CD4-positive, CD25-positive, alpha-beta regulatory T cell (primary cell): ENCODE data around the gene FAM234B. TPM values are rescaled to one million over a fixed set of nuclear protein-coding genes. Genes with fewer than 3 reads are reported as not detected.

Experiments
- ATAC-seq, 2 donors: fragments of 150-1000 bp; cut with Tn5 transposase; one replicate each; pipeline ENCODE4 v1.10.0; 2021; ENCODE audit warnings: low read depth in 2 of 2, moderate number of reproducible peaks in 2 of 2, moderate library complexity in 1 of 2
- DNase-seq, 3 donors: peaks; one replicate each; pipeline versions ENCODE4 v3.0.0 to v3.0.0-alpha.2; 2012 to 2022; ENCODE audit warnings: mixed read lengths in 1 of 3
- H3K27ac ChIP-seq: one replicate; pipeline ENCODE4 v1.7.0; 2013; ENCODE audit warnings: mild to moderate bottlenecking, low read length; ENCODE audit not compliant: insufficient read depth, poor library complexity, severe bottlenecking
- H3K27me3 ChIP-seq: one replicate; pipeline ENCODE4 v1.7.0; 2013; ENCODE audit warnings: low read length; ENCODE audit not compliant: control insufficient read depth, insufficient read depth
- H3K36me3 ChIP-seq: one replicate; pipeline ENCODE4 v1.7.0; 2013; ENCODE audit warnings: mild to moderate bottlenecking, low read length, moderate library complexity; ENCODE audit not compliant: control insufficient read depth, insufficient read depth
- H3K4me1 ChIP-seq: 2 replicates; pipeline ENCODE4 v1.7.0; 2013; ENCODE audit warnings: mild to moderate bottlenecking, low read length; ENCODE audit not compliant: insufficient read depth, control insufficient read depth, poor library complexity, severe bottlenecking
- H3K4me3 ChIP-seq: one replicate; pipeline ENCODE4 v1.7.0; 2013; ENCODE audit warnings: low read depth, mild to moderate bottlenecking, low read length, moderate library complexity
- H3K9me3 ChIP-seq, 2 experiments: 1 replicate in 1 of 2; 2 replicates in 1 of 2; pipeline ENCODE4 v1.7.0; 2013; ENCODE audit warnings: low read length in 2 of 2, mild to moderate bottlenecking in 1 of 2, moderate library complexity in 1 of 2; ENCODE audit not compliant: control insufficient read depth in 2 of 2
- H3K27ac Mint-ChIP-seq, 3 donors: one replicate each; pipeline ENCODE4 v1.8.0; 2020 to 2022; ENCODE audit warnings: mild to moderate bottlenecking in 3 of 3, mixed read lengths in 3 of 3, moderate library complexity in 2 of 3
- H3K27me3 Mint-ChIP-seq: one replicate; pipeline ENCODE4 v1.8.0; 2022; ENCODE audit warnings: mild to moderate bottlenecking, mixed read lengths
- H3K36me3 Mint-ChIP-seq: one replicate; pipeline ENCODE4 v1.8.0; 2020; ENCODE audit warnings: mixed read lengths
- H3K4me1 Mint-ChIP-seq, 4 donors: one replicate each; pipeline ENCODE4 v1.8.0; 2020 to 2022; ENCODE audit warnings: mixed read lengths in 4 of 4, mild to moderate bottlenecking in 1 of 4
- H3K4me3 Mint-ChIP-seq, 4 donors: one replicate each; pipeline ENCODE4 v1.8.0; 2020 to 2022; ENCODE audit warnings: mild to moderate bottlenecking in 4 of 4, mixed read lengths in 4 of 4, moderate library complexity in 3 of 4
- H3K9me3 Mint-ChIP-seq, 7 donors: one replicate each; pipeline ENCODE4 v1.8.0; 2020 to 2022; ENCODE audit warnings: mixed read lengths in 7 of 7, mild to moderate bottlenecking in 3 of 7, moderate library complexity in 2 of 7
- polyA plus RNA-seq, 4 donors: library from polyadenylated mRNA; unstranded; fragments of 300-500 nt; fragmentation: Illumina TruSeq; gene quantifications; one replicate each; pipeline ENCODE4 v1.2.3, GENCODE V29; 2021
- total RNA-seq: library from RNA; stranded (reverse); gene quantifications from one replicate; pipeline ENCODE4 v1.2.3, GENCODE V29; 2022

Gene FAM234B
- total and polyA plus RNA-seq, 5 donors from 2014 or later, result 1.3 to 4.5 (median 2.4) TPM

- Histone ChIP-seq H3K27ac (no peak overlapping the region), H3K4me3 (no peak overlapping the region), H3K4me1 (no peaks in the 10 kb centered on the region), H3K36me3 (no peaks in the 10 kb centered on the region), H3K27me3 (no peaks in the 10 kb centered on the region), H3K9me3 (no peaks in the 10 kb centered on the region)
- ATAC-seq (no peak), DNase-seq (no peak)
- H3K9me3 Mint-ChIP-seq, result no peaks in the 10 kb centered on the region
- H3K27ac Mint-ChIP-seq, result no peak overlapping the region
- H3K27me3 Mint-ChIP-seq, result peaks cover 5% of the 10 kb centered on the region
- H3K4me3 Mint-ChIP-seq, result no peak overlapping the region
- peaks cover 16% of the 10 kb centered on the region for H3K36me3 Mint-ChIP-seq
- no peaks in the 10 kb centered on the region for H3K4me1 Mint-ChIP-seq
Observed at GRCh38 chr12:13087766-13088165, 43.6 kb downstream of the FAM234B start.

GRCh38 chr12:13088496-13088895, 44.3 kb downstream of the FAM234B start:
- H3K27me3 Mint-ChIP-seq, result peaks cover 5% of the 10 kb centered on the region

GRCh38 chr12:13090054-13090453, 45.9 kb downstream of the FAM234B start:
- peak overlapping the region in 1 of 3 donors; percentile 56 for H3K27ac Mint-ChIP-seq
- H3K36me3 ChIP-seq, result no peaks in the 10 kb centered on the region
- no peaks in the 10 kb centered on the region for H3K27me3 ChIP-seq
- no peak for DNase-seq
- H3K27ac ChIP-seq, result no peak overlapping the region
- H3K4me3 ChIP-seq, result no peak overlapping the region
- H3K9me3 ChIP-seq, result no peaks in the 10 kb centered on the region
- H3K4me1 ChIP-seq, result no peaks in the 10 kb centered on the region
- peaks cover 9% of the 10 kb centered on the region for H3K36me3 Mint-ChIP-seq
- no peak overlapping the region for H3K4me3 Mint-ChIP-seq
- peaks cover 5% of the 10 kb centered on the region for H3K27me3 Mint-ChIP-seq
- no peaks in the 10 kb centered on the region for H3K9me3 Mint-ChIP-seq
- no peak for ATAC-seq
- H3K4me1 Mint-ChIP-seq, result no peaks in the 10 kb centered on the region

More at GRCh38 chr12:13088496-13088895, 44.3 kb downstream of the FAM234B start:
- Mint-ChIP-seq H3K9me3 (no peaks in the 10 kb centered on the region), H3K36me3 (peaks cover 11% of the 10 kb centered on the region), H3K27ac (no peak overlapping the region), H3K4me3 (no peak overlapping the region), H3K4me1 (no peaks in the 10 kb centered on the region)
- Histone ChIP-seq H3K4me1 (no peaks in the 10 kb centered on the region), H3K4me3 (no peak overlapping the region), H3K36me3 (no peaks in the 10 kb centered on the region), H3K9me3 (no peaks in the 10 kb centered on the region), H3K27me3 (no peaks in the 10 kb centered on the region), H3K27ac (no peak overlapping the region)
- DNase-seq (no peak), ATAC-seq (no peak)

- H3K9me3 ChIP-seq, result no peaks in the 10 kb centered on the region
- H3K4me3 Mint-ChIP-seq, result no peak overlapping the region
- DNase-seq, result no peak
- no peaks in the 10 kb centered on the region for H3K4me1 Mint-ChIP-seq
- no peaks in the 10 kb centered on the region for H3K36me3 ChIP-seq
- ATAC-seq, result no peak
- no peaks in the 10 kb centered on the region for H3K9me3 Mint-ChIP-seq
- no peaks in the 10 kb centered on the region for H3K36me3 Mint-ChIP-seq
- no peak overlapping the region for H3K27ac Mint-ChIP-seq
- no peak overlapping the region for H3K4me3 ChIP-seq
- no peaks in the 10 kb centered on the region for H3K27me3 ChIP-seq
- H3K4me1 ChIP-seq, result no peaks in the 10 kb centered on the region
- H3K27ac ChIP-seq, result no peak overlapping the region
- peaks cover 5% of the 10 kb centered on the region for H3K27me3 Mint-ChIP-seq
Observed at GRCh38 chr12:13091832-13092231, 47.7 kb downstream of the FAM234B start.

GRCh38 chr12:13093191-13093847, 49.1 kb downstream of the FAM234B start:
- no peak overlapping the region for H3K27ac ChIP-seq
- no peaks in the 10 kb centered on the region for H3K27me3 ChIP-seq
- Mint-ChIP-seq H3K9me3 (no peaks in the 10 kb centered on the region), H3K27me3 (peaks cover 5% of the 10 kb centered on the region), H3K4me3 (no peak overlapping the region), H3K4me1 (peaks cover 5 to 7% (median 6%) of the 10 kb centered on the region in 4 donors), H3K36me3 (no peaks in the 10 kb centered on the region), H3K27ac (peak overlapping the region in 1 of 3 donors; percentile 12)
- H3K4me3 ChIP-seq, result no peak overlapping the region
- no peaks in the 10 kb centered on the region for H3K36me3 ChIP-seq
- DNase-seq (no peak), ATAC-seq (no peak)
- no peaks in the 10 kb centered on the region for H3K9me3 ChIP-seq
- H3K4me1 ChIP-seq, result peaks cover 9% of the 10 kb centered on the region

- no peaks in the 10 kb centered on the region for H3K9me3 ChIP-seq
- Mint-ChIP-seq H3K27ac (peak overlapping the region in 1 of 3 donors; percentile 12), H3K4me1 (peaks cover 5 to 13% (median 7%) of the 10 kb centered on the region in 4 donors), H3K9me3 (no peaks in the 10 kb centered on the region), H3K27me3 (peaks cover 5% of the 10 kb centered on the region), H3K4me3 (no peak overlapping the region), H3K36me3 (no peaks in the 10 kb centered on the region)
- H3K4me1 ChIP-seq, result peaks cover 12% of the 10 kb centered on the region
- ATAC-seq (no peak), DNase-seq (no peak)
- no peak overlapping the region for H3K27ac ChIP-seq
- H3K4me3 ChIP-seq, result no peak overlapping the region
- H3K27me3 ChIP-seq, result no peaks in the 10 kb centered on the region
- H3K36me3 ChIP-seq, result no peaks in the 10 kb centered on the region
Observed at GRCh38 chr12:13093848-13094220, 49.7 kb downstream of the FAM234B start.

- H3K27me3 Mint-ChIP-seq, result peaks cover 5% of the 10 kb centered on the region
- no peaks in the 10 kb centered on the region for H3K9me3 ChIP-seq
- no peak overlapping the region for H3K27ac Mint-ChIP-seq
- H3K27ac ChIP-seq, result no peak overlapping the region
- no peak for DNase-seq
- no peaks in the 10 kb centered on the region for H3K27me3 ChIP-seq
- H3K4me3 ChIP-seq, result no peak overlapping the region
- peaks cover 12% of the 10 kb centered on the region for H3K4me1 ChIP-seq
- peaks cover 6 to 18% (median 8%) of the 10 kb centered on the region in 4 donors for H3K4me1 Mint-ChIP-seq
- H3K36me3 Mint-ChIP-seq, result no peaks in the 10 kb centered on the region
- ATAC-seq, result no peak
- H3K9me3 Mint-ChIP-seq, result no peaks in the 10 kb centered on the region
- no peak overlapping the region for H3K4me3 Mint-ChIP-seq
- no peaks in the 10 kb centered on the region for H3K36me3 ChIP-seq
Observed at GRCh38 chr12:13094367-13094766, 50.2 kb downstream of the FAM234B start.

GRCh38 chr12:13095266-13095995, 51.2 kb downstream of the FAM234B start:
- Histone ChIP-seq H3K4me3 (no peak overlapping the region), H3K36me3 (no peaks in the 10 kb centered on the region), H3K4me1 (peaks cover 16% of the 10 kb centered on the region), H3K27ac (no peak overlapping the region), H3K27me3 (no peaks in the 10 kb centered on the region), H3K9me3 (no peaks in the 10 kb centered on the region)
- no peak for DNase-seq
- no peak overlapping the region for H3K27ac Mint-ChIP-seq
- H3K4me3 Mint-ChIP-seq, result no peak overlapping the region
- H3K27me3 Mint-ChIP-seq, result peaks cover 5% of the 10 kb centered on the region
- peaks cover 11 to 27% (median 14%) of the 10 kb centered on the region in 4 donors for H3K4me1 Mint-ChIP-seq
- H3K36me3 Mint-ChIP-seq, result no peaks in the 10 kb centered on the region
- no peaks in the 10 kb centered on the region for H3K9me3 Mint-ChIP-seq
- no peak for ATAC-seq
